ENCODE measurements around the gene LAMC3.
A peak's percentile ranks its signal among the peaks of the same experiment; 100 is the strongest.

LAMC3 gene

GRCh38 chr9:131043087-131043486, 34.1 kb downstream of the LAMC3 start:
- DNase-seq (ENCODE audit: low read depth in 2 of 3, low spot score in 1 of 3) = no peak

- no peak for DNase-seq (ENCODE audit: low read depth in 2 of 3, low spot score in 1 of 3)
Observed at GRCh38 chr9:131043646-131044045, 34.7 kb downstream of the LAMC3 start.

GRCh38 chr9:131045300-131046092, 36.5 kb downstream of the LAMC3 start:
- DNase-seq (ENCODE audit: low read depth in 2 of 3, low spot score in 1 of 3) = peak in 2 of 3 donors; percentile 19 to 20

GRCh38 chr9:131046093-131046380, 37.1 kb downstream of the LAMC3 start:
- DNase-seq (ENCODE audit: low read depth in 2 of 3, low spot score in 1 of 3) = no peak

GRCh38 chr9:131046581-131047202, 37.7 kb downstream of the LAMC3 start:
- DNase-seq (ENCODE audit: low read depth in 2 of 3, low spot score in 1 of 3) = peak; percentile 48 to 72 (median 68)

GRCh38 chr9:131048332-131048731, 39.4 kb downstream of the LAMC3 start:
- no peak for DNase-seq (ENCODE audit: low read depth in 2 of 3, low spot score in 1 of 3)

GRCh38 chr9:131048820-131049219, 39.8 kb downstream of the LAMC3 start:
- DNase-seq (ENCODE audit: low read depth in 2 of 3, low spot score in 1 of 3) = no peak

- no peak for DNase-seq (ENCODE audit: low read depth in 2 of 3, low spot score in 1 of 3)
Observed at GRCh38 chr9:131049829-131050715, 41.1 kb downstream of the LAMC3 start.

GRCh38 chr9:131050831-131051230, 41.9 kb downstream of the LAMC3 start:
- no peak for DNase-seq (ENCODE audit: low read depth in 2 of 3, low spot score in 1 of 3)

- no peak for DNase-seq (ENCODE audit: low read depth in 2 of 3, low spot score in 1 of 3)
Observed at GRCh38 chr9:131051592-131052517, 42.9 kb downstream of the LAMC3 start.

- no peak for DNase-seq (ENCODE audit: low read depth in 2 of 3, low spot score in 1 of 3)
Observed at GRCh38 chr9:131053896-131054295, 44.9 kb downstream of the LAMC3 start.

GRCh38 chr9:131056781-131057506, 48.0 kb downstream of the LAMC3 start:
- DNase-seq (ENCODE audit: low read depth in 2 of 3, low spot score in 1 of 3) = no peak

GRCh38 chr9:131060900-131061630, 52.1 kb downstream of the LAMC3 start:
- no peak for DNase-seq (ENCODE audit: low read depth in 2 of 3, low spot score in 1 of 3)

GRCh38 chr9:131062969-131063368, 54.0 kb downstream of the LAMC3 start:
- DNase-seq (ENCODE audit: low read depth in 2 of 3, low spot score in 1 of 3) = no peak

GRCh38 chr9:131065599-131065998, 56.6 kb downstream of the LAMC3 start:
- no peak for DNase-seq (ENCODE audit: low read depth in 2 of 3, low spot score in 1 of 3)

- no peak for DNase-seq (ENCODE audit: low read depth in 2 of 3, low spot score in 1 of 3)
Observed at GRCh38 chr9:131067625-131068024, 58.7 kb downstream of the LAMC3 start.

- no peak for DNase-seq (ENCODE audit: low read depth in 2 of 3, low spot score in 1 of 3)
Observed at GRCh38 chr9:131068076-131068816, 59.3 kb downstream of the LAMC3 start.

- DNase-seq (ENCODE audit: low read depth in 2 of 3, low spot score in 1 of 3) = no peak
Observed at GRCh38 chr9:131069699-131070098, 60.7 kb downstream of the LAMC3 start.
